Measurements from ENCODE around the gene ABCC6.

The ABCC6 gene

DNA sequence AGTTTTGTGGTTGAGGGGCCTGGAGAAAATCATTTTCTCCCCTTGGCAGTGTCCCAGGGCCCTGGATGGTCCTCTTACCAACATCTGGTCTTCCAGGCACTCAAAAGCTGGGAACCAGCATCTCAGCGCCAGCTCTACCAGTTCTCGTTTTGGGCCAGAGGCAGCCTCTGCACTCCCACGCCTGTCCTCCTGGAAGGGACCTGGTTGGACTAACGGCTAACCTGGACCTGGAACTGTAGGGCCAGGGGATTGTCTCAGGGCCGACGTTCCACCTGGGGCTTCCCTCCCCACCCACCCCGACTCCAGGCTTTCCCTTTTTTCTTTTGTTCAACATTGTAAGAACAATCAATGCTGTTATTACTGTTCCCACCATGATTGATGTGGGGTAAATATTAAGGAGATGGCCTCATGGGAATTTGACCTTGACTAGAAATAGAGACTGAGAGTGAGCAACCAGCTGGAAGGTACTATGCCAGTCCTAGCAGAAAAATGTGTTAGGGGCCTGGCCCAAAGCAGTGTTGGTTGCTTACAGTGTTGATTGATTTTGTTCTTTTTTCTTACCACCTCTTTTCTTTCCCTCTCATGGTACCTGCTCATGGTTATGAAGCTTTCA lies 81.4 kb downstream of the ABCC6 start:
- DNase-seq (ENCODE audit: low read depth), result no peak

DNA sequence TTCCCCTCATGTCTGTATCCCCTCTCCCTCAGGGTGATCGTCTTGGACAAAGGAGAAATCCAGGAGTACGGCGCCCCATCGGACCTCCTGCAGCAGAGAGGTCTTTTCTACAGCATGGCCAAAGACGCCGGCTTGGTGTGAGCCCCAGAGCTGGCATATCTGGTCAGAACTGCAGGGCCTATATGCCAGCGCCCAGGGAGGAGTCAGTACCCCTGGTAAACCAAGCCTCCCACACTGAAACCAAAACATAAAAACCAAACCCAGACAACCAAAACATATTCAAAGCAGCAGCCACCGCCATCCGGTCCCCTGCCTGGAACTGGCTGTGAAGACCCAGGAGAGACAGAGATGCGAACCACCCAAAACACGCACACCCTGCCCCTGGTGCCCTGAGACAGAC lies 82.2 kb downstream of the ABCC6 start:
- DNase-seq (ENCODE audit: low read depth), result no peak

GRCh38 chr16:16140537-16140936 lies 82.8 kb downstream of the ABCC6 start:
- DNase-seq (ENCODE audit: low read depth), result no peak

DNA sequence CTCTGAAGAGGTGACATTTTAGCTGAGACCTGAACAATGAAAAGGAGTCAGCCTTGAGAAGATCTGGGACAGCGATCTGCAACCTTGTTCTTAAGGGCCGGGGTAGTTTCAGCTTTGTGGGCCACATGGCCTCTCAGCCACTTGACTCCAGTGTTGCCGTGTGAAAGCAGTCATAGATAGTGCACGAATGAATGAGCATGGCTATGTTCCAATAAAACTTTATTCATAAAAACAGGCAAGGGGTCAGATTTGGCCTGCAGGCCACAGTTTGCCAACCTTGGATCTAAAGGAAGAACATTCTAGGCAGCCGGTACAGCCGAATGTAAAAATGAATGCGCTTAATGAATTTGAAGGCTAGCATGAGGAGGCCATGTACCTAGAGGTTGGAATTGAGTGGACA lies 83.5 kb downstream of the ABCC6 start:
- no peak for DNase-seq (ENCODE audit: low read depth)

DNA sequence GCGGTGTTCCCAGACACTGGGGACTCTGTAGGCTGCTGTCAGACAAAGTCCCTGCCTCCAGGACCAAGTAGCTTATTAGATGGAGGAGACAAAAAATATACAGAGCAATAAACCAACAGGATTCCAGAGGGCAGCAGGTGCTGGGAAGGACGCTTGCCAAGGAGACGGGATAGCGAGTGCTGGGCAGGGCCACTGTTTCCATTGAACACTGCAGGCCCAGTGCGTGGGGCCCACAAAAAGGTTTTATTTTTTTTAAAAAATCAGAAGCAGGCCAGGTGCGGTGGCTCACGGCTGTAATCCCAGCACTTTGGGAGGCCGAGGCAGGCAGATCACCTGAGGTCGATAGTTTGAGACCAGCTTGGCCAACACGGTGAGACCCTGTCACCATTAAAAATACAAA lies 84.2 kb downstream of the ABCC6 start:
- DNase-seq (ENCODE audit: low read depth), result no peak

DNA sequence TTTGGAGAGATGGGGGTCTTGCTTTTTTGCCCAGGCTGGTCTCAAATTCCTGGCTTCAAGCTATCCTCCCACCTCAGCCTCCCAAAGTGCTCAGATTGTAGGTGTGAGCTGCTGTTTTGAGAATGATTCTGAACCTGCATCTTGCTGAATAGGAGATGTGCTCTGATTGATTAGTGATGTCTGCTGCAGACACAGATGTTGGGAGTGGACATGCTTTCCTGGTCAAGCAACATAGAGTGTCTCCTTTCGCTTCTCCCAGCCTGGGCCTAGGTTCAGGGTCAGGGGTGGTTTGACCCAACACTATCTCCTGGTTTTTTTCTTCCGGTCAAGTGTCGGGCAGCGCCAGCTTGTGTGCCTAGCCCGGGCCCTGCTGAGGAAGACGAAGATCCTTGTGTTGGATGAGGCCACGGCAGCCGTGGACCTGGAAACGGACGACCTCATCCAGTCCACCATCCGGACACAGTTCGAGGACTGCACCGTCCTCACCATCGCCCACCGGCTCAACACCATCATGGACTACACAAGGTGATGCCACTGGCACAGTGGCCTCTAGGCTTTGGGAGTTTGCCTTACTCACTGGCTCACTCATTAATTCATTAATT lies 85.2 kb downstream of the ABCC6 start:
- no peak for DNase-seq (ENCODE audit: low read depth)

- DNase-seq (ENCODE audit: low read depth), result no peak
Observed at GRCh38 chr16:16137110-16137509, 86.2 kb downstream of the ABCC6 start.

DNA sequence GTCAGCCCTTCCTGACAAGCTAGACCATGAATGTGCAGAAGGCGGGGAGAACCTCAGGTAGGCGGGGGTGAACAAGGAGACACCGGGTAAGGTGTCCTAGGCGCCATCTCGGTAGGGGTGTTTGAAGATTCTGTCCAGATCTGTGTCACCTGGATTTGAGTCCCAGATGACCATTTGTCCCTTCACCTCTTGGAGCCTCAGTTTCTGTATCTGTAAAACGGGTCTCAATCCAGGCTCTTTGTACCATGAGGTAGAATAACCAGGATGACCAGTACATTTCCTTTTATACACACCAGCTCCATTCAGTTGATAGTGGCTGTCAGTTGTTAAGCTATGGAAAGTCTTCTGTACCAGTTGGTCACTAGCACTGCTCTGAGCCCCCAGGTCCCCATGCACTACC lies 86.7 kb downstream of the ABCC6 start:
- DNase-seq (ENCODE audit: low read depth), result no peak

DNA sequence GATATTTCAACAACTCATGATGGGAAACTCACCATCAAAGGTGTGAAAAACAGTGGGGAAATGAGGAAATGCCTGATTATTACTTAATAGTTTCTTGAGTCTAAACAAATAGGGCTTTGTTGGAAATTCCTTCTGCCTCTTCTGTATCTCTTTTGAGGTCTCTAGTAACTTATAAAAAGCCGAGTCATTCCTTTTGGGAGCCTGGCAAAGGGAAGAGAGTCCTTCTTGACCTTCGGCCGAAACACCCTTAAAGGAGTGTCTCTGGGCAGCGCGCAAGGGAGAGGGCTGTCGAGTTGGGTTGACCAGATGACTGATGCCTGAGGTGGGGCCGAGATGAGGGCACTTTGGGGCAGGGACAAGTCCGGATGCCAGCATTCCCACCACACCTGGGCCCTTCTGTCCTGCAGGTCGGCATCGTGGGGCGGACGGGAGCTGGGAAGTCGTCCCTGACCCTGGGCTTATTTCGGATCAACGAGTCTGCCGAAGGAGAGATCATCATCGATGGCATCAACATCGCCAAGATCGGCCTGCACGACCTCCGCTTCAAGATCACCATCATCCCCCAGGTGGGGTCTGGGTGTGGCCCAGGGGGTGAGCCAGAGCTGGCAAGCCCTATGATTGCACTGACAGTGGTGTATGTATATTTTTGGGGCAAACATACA lies 89.2 kb downstream of the ABCC6 start:
- DNase-seq (ENCODE audit: low read depth), result no peak

DNA sequence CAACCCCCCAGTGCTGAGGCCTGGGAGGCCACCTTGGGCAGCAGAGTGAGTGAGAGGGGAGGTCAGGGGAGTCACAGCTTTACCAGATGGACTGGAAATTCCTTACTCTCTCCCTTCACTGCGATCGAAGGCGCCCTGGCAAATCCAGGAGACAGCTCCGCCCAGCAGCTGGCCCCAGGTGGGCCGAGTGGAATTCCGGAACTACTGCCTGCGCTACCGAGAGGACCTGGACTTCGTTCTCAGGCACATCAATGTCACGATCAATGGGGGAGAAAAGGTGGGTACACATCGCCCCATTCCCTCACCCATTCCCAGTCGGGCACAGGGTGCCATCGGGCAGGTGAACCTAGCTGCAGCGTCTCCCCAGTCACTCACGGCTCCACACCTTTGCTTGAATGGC lies 91.6 kb downstream of the ABCC6 start:
- no peak for DNase-seq (ENCODE audit: low read depth)

- no peak for DNase-seq (ENCODE audit: low read depth)
Observed at GRCh38 chr16:16131204-16131603, 92.1 kb downstream of the ABCC6 start.

DNA sequence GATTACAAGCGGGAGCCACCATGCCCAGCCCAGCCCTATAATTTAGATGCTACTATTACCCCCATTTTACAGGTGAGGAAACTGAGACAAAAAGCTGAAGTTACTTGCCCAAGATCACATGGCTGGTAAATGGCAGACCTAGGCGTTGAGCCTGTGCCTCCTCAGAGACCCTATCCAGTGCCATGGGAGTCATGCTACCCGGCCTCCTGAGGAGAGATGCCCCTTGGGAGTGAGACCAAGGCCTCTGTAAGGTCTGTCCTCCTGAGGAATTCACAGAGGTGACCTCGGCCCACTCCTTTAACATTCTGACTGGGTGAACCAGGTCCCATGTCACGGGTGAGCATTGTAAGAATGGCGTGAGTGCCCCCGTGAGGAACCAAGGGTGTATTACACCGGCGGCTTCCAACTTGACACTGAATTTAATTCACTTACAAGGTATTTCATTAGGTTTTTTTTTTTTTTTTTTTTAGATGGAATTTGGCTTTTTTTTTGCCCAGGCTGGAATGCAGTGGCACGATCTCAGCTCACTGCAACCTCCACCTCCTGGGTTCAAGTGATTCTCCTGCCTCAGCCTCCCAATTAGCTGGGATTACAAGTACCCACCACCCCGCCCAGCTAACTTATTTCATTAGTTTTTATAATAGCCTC lies 95.7 kb downstream of the ABCC6 start:
- DNase-seq (ENCODE audit: low read depth), result peak; percentile 25

DNA sequence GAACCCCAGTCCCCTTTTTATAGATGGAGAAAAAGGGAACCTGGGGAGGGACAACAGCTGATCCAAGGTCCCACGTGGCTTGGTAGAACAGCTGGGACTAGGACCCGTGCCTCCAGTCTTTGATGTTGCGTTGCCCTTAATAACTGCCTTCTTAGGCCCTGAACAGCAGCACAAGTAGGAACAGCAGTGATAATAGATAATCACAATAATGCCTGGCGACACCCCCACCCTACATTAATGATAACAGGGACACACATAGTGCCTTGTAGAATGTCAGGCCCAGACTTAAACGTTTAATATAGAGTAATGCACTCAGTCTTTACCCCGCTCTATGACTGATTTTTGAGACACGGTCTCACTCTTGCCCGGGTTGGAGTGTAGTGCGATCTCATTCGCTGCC lies 96.4 kb downstream of the ABCC6 start:
- no peak for DNase-seq (ENCODE audit: low read depth)

GRCh38 chr16:16124974-16125373 lies 98.3 kb downstream of the ABCC6 start:
- no peak for DNase-seq (ENCODE audit: low read depth)

- no peak for DNase-seq (ENCODE audit: low read depth)
Observed at GRCh38 chr16:16124438-16124837, 98.9 kb downstream of the ABCC6 start.

DNA sequence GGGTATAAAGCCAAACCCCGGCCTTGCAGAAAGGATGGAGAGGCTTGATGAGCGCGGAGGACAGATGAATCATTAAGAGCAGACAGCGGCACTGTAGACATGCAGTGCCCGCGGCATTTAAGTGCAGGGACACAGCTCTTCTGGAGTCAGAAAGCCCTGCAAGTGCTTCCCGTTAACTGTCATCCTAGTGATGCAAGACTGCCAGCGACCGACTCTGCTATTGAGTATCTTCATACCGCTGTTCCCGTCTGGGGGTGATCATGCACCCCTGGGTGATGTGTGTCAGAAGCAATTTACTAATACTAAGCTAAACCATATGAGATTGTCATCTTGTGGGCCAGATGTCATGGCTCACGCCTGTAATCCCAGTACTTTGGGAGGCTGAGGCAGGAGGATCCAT lies 101.0 kb downstream of the ABCC6 start:
- no peak for DNase-seq (ENCODE audit: low read depth)

GRCh38 chr16:16121185-16121727 lies 102.0 kb downstream of the ABCC6 start:
- DNase-seq (ENCODE audit: low read depth), result no peak

DNA sequence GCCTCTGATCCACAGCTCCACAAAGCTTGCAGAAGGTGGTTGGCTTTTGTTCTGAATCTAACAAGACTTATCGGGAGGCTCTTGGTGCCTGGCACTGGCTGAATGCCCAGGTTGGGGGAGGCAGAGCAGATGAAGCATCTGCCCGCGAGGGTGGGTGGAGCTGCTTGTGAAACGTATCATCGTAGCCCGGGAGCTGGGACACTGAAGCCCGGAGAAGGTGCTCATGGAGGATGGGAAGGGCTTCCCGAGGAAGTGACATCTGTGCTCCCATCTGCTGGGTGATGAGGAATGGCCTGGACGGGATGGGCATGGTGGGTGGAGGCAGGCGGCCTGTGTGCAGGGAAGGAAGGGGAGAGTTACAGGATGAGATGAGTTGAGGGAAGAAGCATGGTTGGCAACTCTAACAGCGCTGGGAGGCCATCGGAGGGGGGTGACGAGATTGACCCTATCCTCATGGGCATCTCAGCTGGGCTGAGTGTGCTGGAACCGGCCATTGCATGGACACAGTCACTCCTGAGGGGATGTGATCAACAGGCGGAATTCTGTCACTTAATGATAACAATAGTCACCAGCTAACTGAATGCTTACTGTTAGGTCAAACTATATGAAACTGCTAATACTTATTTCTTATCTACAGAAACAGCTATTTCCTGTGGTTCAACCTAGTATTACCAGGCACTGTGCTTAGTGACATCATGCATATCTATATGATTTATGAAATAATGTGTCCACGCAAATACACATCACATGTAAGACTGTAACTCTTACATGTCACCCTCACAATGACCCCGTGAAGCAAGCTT lies 102.7 kb downstream of the ABCC6 start:
- no peak for DNase-seq (ENCODE audit: low read depth)

GRCh38 chr16:16120044-16120381 lies 103.3 kb downstream of the ABCC6 start:
- no peak for DNase-seq (ENCODE audit: low read depth)

DNA sequence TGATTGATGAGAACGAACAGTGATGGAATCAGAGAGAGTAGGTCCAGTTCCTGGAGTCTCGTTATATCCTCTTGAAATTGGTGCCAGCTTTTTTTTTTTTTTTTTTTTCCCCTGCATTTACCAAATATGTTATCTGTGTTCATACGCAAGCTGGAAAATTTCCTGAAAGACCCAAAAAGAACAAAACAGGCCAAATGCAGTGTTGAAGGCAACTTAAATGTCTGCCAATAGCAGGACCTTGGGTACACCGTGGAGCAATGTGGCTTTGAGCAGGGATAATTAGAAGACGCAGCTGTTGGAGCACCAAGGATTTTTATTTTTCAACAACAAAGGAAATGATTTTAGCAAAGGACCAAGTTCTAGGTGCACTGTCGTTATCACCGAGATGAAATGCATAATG lies 105.0 kb downstream of the ABCC6 start:
- DNase-seq (ENCODE audit: low read depth), result no peak

- DNase-seq (ENCODE audit: low read depth), result no peak
Observed at GRCh38 chr16:16116841-16117240, 106.5 kb downstream of the ABCC6 start.

DNA sequence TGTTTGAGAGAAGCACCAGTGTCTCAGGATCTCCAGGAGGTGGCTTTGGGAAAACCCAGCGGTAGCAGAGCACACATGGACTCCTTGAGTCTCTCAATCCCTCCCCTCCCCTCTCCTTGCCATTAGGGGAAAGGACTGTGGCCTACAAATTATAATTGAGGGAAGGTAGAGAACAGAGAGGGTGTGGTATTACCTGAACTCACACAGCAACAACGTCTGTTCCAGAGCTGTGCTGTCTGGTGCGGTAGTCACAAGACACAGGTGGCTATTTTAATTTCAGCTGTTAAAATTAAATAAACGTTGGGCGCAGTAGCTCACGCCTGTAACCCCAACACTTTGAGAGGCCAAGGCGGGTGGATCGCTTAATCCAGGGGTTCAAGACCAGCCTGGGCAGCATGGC lies 110.2 kb downstream of the ABCC6 start:
- no peak for DNase-seq (ENCODE audit: low read depth)
